H1 (cell line): Measurements from ENCODE around the gene SYVN1.
A peak's percentile ranks its signal among the peaks of the same experiment; 100 is the strongest.

Experiments
- CBX5 ChIP-seq: fragments of 300-800, 300-1000 bp; sonication (generic); IDR thresholded peaks from 2 replicates; pipeline ENCODE4 v1.7.1; 2016; ENCODE audit warnings: antibody characterized with exemption, low read length, low read depth
- CEBPB ChIP-seq: IDR thresholded peaks from 2 replicates; pipeline ENCODE4 v1.6.1; 2012; ENCODE audit warnings: low read depth, low read length
- CHD7 ChIP-seq: fragments of 300-600 bp; sonication (generic); IDR thresholded peaks from 2 replicates; pipeline ENCODE4 v1.7.1; 2012; ENCODE audit warnings: low read length, moderate library complexity, mild to moderate bottlenecking, inconsistent platforms; ENCODE audit not compliant: insufficient replicate concordance
- CTCF ChIP-seq, 3 experiments: IDR thresholded peaks; 1 replicate in 2 of 3; 2 replicates in 1 of 3; pipeline versions ENCODE4 v1.5.1 to v1.6.1; 2011; ENCODE audit warnings: low read length in 3 of 3, mild to moderate bottlenecking in 3 of 3, inconsistent platforms in 2 of 3, low read depth in 1 of 3, moderate library complexity in 1 of 3; ENCODE audit not compliant: insufficient read depth in 1 of 3; ENCODE audit errors: control extremely low read depth in 1 of 3
- KDM5A ChIP-seq: fragments of 200-600 bp; IDR thresholded peaks from 2 replicates; pipeline ENCODE4 v1.7.1; 2012; ENCODE audit warnings: mild to moderate bottlenecking, low read length, inconsistent platforms, mixed read lengths
- SRF ChIP-seq: IDR thresholded peaks from 2 replicates; pipeline ENCODE4 v1.6.1; 2011; ENCODE audit warnings: mild to moderate bottlenecking, low read depth, low read length, moderate library complexity

GRCh38 chr11:65117206-65118096 lies 16.9 kb downstream of the SYVN1 start, which contains the start of gene ZNHIT2:
- peak in 2 of 3 experiments; percentile 79 to 92; a peak in 3 of 4 replicates for TF ChIP-seq CTCF (IDR thresholded peaks at IDR 0.05; ENCODE audit: control extremely low read depth in 1 of 3, insufficient read depth in 1 of 3, low read depth in 1 of 3, low read length in 3 of 3)
- no peak for TF ChIP-seq CBX5
- TF ChIP-seq CHD7: no peak
- TF ChIP-seq SRF: 0 out of 2 replicates have a peak, but pooled peaks have one; percentile 46
- TF ChIP-seq KDM5A: peak; percentile 46; the same call in 1 of the 2 replicates
- TF ChIP-seq CEBPB: peak; percentile 97
